Stomach (tissue), 9 donors: Measurements from ENCODE around the gene MYO5A. TPM values are rescaled to one million over a fixed set of nuclear protein-coding genes. Genes with fewer than 3 reads are reported as not detected.
"Not testable (repeated sequence)": the region's sequence is repeated elsewhere in the genome, so short reads cannot be mapped to it uniquely, and the experiment has no call there.

Experiments used
- DNase-seq, 2 donors: peaks; one replicate each; pipeline versions ENCODE4 v3.0.0 to v3.0.0-alpha.2; 2013 to 2019
- H3K27ac ChIP-seq, 5 donors: fragments of 200-600 bp in 4 of 5; sonication (generic) in 4 of 5; one replicate each; pipeline ENCODE4 v1.5.1; 2013 to 2019; ENCODE audit warnings: mild to moderate bottlenecking in 1 of 5, moderate library complexity in 1 of 5
- H3K27me3 ChIP-seq, 3 donors: fragments of 200-600 bp; sonication (generic); one replicate each; pipeline ENCODE4 v1.5.1; 2017 to 2019; ENCODE audit warnings: mixed run types in 1 of 3
- H3K36me3 ChIP-seq, 4 donors: fragments of 200-600 bp; sonication (generic); 1 replicate in 3 of 4; 2 replicates in 1 of 4; pipeline ENCODE4 v1.5.1; 2016 to 2019
- H3K4me1 ChIP-seq, 4 donors: fragments of 200-600 bp; sonication (generic); one replicate each; pipeline ENCODE4 v1.5.1; 2016 to 2019
- H3K4me3 ChIP-seq, 4 donors: fragments of 200-600 bp; sonication (generic) in 3 of 4; one replicate each; pipeline ENCODE4 v1.5.1; 2016 to 2019; ENCODE audit warnings: mild to moderate bottlenecking in 1 of 4
- H3K9me3 ChIP-seq, 4 donors: fragments of 200-600 bp; sonication (generic); one replicate each; pipeline ENCODE4 v1.5.1; 2016 to 2019
- CTCF ChIP-seq, 7 experiments: fragments of 450-650 bp in 4 of 7; fragments of 200-600 bp in 3 of 7; sonication (generic) in 3 of 7; IDR thresholded peaks; one replicate each; pipeline ENCODE4 v1.5.1; 2016 to 2019; ENCODE audit warnings: antibody characterized with exemption in 7 of 7, control low read depth in 2 of 7, mild to moderate bottlenecking in 1 of 7
- EP300 ChIP-seq: sonication (generic); formaldehyde crosslinking; IDR thresholded peaks from one replicate; pipeline ENCODE4 v1.6.1; 2017; ENCODE audit warnings: antibody characterized with exemption
- POLR2A ChIP-seq, 4 donors: fragments of 450-650 bp; IDR thresholded peaks; one replicate each; pipeline ENCODE4 v1.6.1; 2016; ENCODE audit warnings: antibody characterized with exemption in 4 of 4, control low read depth in 2 of 4, mild to moderate bottlenecking in 1 of 4, moderate library complexity in 1 of 4
- POLR2AphosphoS5 ChIP-seq, 3 donors: sonication (generic); formaldehyde crosslinking; IDR thresholded peaks; one replicate each; pipeline ENCODE4 v1.6.1; 2016; ENCODE audit warnings: antibody characterized with exemption in 3 of 3
- WGBS, 5 donors: extraction: QIAGEN DNeasy Blood & Tissue Kit in 3 of 5; methylation state at CpG; one replicate each; pipeline versions ENCODE4 v1.1.5 to v1.1.7; 2013 to 2018; 5-methylcytosine and 5-hydroxymethylcytosine counted together
- intact Hi-C: fragments of 100-400 bp; cut with DNase I; formaldehyde crosslinking; loops from one replicate; pipeline ENCODE4 v1.15.1; 2023; ENCODE audit warnings: low total_unique reads
- polyA plus RNA-seq, 3 donors: library from polyadenylated mRNA; stranded (reverse); fragments of 200-250 nt; gene quantifications; one replicate each; pipeline ENCODE4 v1.2.3, GENCODE V29; 2013
- total RNA-seq, 5 donors: library from RNA; depleted of rRNA; stranded (reverse); fragments of >200 nt; gene quantifications; one replicate each; pipeline versions ENCODE4 v1.1.0 to v1.2.3, GENCODE V29; 2014 to 2016
- donor health status: healthy with polysubstance abuse.
- donor health status: Bipolar disorder and iron deficiency.
- donor health status: healthy.

Gene MYO5A
- total and polyA plus RNA-seq, 8 donors: 1.2 to 26.2 (median 12.0) TPM

GRCh38 chr15:52419494-52419893 is 109.2 kb downstream of the MYO5A start:
- DNase-seq: no peak
- intact Hi-C loops: no loop called here
- Histone ChIP-seq H3K4me1 (no peaks in the 10 kb centered on the region), H3K27ac (no peak overlapping the region), H3K36me3 (peaks cover 0 to 6% (median 5%) of the 10 kb centered on the region in 4 donors), H3K4me3 (no peak overlapping the region), H3K9me3 (no peaks in the 10 kb centered on the region), H3K27me3 (no peaks in the 10 kb centered on the region)
- TF ChIP-seq POLR2A (IDR thresholded peaks at IDR 0.05) (no peak), CTCF (IDR thresholded peaks at IDR 0.05) (no peak), EP300 (no peak), POLR2AphosphoS5 (IDR thresholded peaks at IDR 0.05) (no peak)
- 57 to 76% (median 66%) methylated on average over 1 of the region's 1 CpG for WGBS, 5 donors

GRCh38 chr15:52417957-52418356 is 110.7 kb downstream of the MYO5A start:
- no peaks in the 10 kb centered on the region for H3K9me3 ChIP-seq
- WGBS, 5 donors: 86 to 95% (median 93%) methylated on average over 2 of the region's 2 CpGs
- no peaks in the 10 kb centered on the region for H3K4me1 ChIP-seq
- H3K27me3 ChIP-seq: no peaks in the 10 kb centered on the region
- TF ChIP-seq POLR2A (IDR thresholded peaks at IDR 0.05) (no peak), EP300 (no peak), POLR2AphosphoS5 (IDR thresholded peaks at IDR 0.05) (no peak), CTCF (IDR thresholded peaks at IDR 0.05) (no peak)
- intact Hi-C loops: no loop called here
- DNase-seq: no peak
- no peak overlapping the region for H3K27ac ChIP-seq
- H3K36me3 ChIP-seq: peaks cover 0 to 7% (median 3%) of the 10 kb centered on the region in 4 donors
- H3K4me3 ChIP-seq: no peak overlapping the region

GRCh38 chr15:52417521-52417920 is 111.2 kb downstream of the MYO5A start:
- intact Hi-C loops: no loop called here
- Histone ChIP-seq H3K4me3 (no peak overlapping the region), H3K27ac (no peak overlapping the region), H3K4me1 (no peaks in the 10 kb centered on the region), H3K9me3 (no peaks in the 10 kb centered on the region), H3K27me3 (no peaks in the 10 kb centered on the region), H3K36me3 (peaks cover 0 to 7% (median 3%) of the 10 kb centered on the region in 4 donors)
- no peak for DNase-seq
- 67 to 85% (median 76%) methylated on average over 3 of the region's 3 CpGs for WGBS, 5 donors
- TF ChIP-seq POLR2A (IDR thresholded peaks at IDR 0.05): no peak
- TF ChIP-seq CTCF (IDR thresholded peaks at IDR 0.05): no peak
- no peak for TF ChIP-seq POLR2AphosphoS5 (IDR thresholded peaks at IDR 0.05)
- TF ChIP-seq EP300: no peak

- H3K36me3 ChIP-seq, DNase-seq, H3K27me3 ChIP-seq, H3K4me3 ChIP-seq, H3K27ac ChIP-seq, intact Hi-C loops, H3K9me3 ChIP-seq, H3K4me1 ChIP-seq: not testable (repeated sequence)
- 86 to 100% (median 95%) methylated on average over 1 of the region's 1 CpG for WGBS, 5 donors
Observed at GRCh38 chr15:52416566-52416965, 112.1 kb downstream of the MYO5A start.

GRCh38 chr15:52415628-52416027 is 113.1 kb downstream of the MYO5A start:
- 69 to 98% (median 90%) methylated on average over 2 of the region's 2 CpGs for whole genome bisulfite sequencing, 5 donors
- TF ChIP-seq EP300: no peak
- TF ChIP-seq POLR2AphosphoS5 (IDR thresholded peaks at IDR 0.05): no peak
- no peak for TF ChIP-seq CTCF (IDR thresholded peaks at IDR 0.05)
- no peak for TF ChIP-seq POLR2A (IDR thresholded peaks at IDR 0.05)
- no peak overlapping the region for H3K4me3 ChIP-seq
- no peaks in the 10 kb centered on the region for H3K27me3 ChIP-seq
- no peak overlapping the region for H3K27ac ChIP-seq
- DNase-seq: no peak
- no peaks in the 10 kb centered on the region for H3K9me3 ChIP-seq
- H3K4me1 ChIP-seq: no peaks in the 10 kb centered on the region
- peaks cover 0 to 7% (median 3%) of the 10 kb centered on the region in 4 donors for H3K36me3 ChIP-seq
- intact Hi-C loops: no loop called here
